HG02763 (cell line): Measurements from ENCODE around the gene SOX13.

Experiments
- ATAC-seq: cut with Tn5 transposase; IDR thresholded peaks from one replicate; pipeline ENCODE4 v1.9.1; 2021; ENCODE audit warnings: mild to moderate bottlenecking, moderate library complexity; ENCODE audit not compliant: unreplicated experiment

The SOX13 gene

GRCh38 chr1:204059970-204060369, 12.9 kb upstream of the SOX13 start:
- ATAC-seq = no peak

GRCh38 chr1:204062106-204062505, 10.8 kb upstream of the SOX13 start:
- ATAC-seq = no peak

DNA sequence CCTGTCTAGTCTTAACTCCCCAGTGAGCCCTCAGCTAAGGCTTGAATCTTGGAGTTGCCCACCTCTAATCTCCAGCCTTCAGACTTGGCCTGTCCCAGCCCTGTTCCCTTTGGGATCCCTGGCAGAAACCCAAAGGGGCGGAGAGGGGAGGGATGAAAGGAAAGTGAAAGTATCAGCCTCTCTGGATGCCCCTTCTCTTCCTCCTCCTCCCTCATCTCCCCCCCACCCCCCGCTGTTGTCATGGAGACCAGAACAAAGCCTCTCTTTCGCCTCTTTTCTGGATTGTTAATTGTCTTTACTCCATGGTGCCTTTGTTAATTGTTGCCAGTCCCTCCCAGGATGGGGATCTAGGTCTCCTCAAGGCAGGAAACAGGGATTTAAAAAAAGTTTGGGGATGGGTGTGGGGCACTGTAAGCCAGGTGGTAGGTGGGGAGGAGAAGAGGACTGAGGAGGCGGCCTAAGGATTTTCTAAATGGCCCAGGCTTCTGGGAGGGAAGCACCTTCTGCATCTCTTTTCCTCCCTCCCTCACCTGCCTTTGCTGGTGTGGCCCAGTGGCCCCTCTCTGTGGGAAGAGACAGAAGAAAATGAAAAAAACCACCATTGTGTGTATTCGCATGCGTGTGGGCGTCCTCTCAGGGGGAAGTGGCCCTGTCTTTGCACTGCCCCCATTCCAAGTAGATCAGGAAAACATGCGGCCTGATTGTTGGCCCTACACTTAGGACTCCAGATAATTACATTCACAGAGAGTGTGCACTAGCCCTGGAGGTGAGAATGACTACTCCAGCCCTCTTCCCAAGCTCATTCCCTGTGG, 7.5 kb upstream of the SOX13 start:
- ATAC-seq = no peak

- no peak for ATAC-seq
Observed at GRCh38 chr1:204065986-204066300, 7.0 kb upstream of the SOX13 start.

DNA sequence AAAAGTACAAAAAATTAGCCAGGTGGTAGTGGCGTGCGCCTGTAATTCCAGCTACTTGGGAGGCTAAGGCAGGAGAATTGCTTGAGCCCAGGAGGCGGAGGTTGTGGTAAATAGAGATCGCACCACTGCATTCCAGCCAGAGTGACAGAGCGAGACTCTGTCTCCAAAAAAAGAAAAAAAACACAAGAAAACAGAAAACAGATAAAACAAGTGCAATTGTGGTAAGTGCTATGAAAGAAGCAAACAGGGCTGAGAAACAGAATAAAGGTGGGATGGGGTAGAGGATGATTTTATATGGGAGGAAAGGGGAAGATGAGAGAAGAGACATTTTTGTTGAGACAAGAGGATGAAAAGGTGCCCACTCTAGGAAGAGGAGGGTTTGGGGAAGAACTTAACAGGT, 5.0 kb upstream of the SOX13 start:
- no peak for ATAC-seq

- ATAC-seq = no peak
Observed at GRCh38 chr1:204069887-204070286, 3.0 kb upstream of the SOX13 start.

DNA sequence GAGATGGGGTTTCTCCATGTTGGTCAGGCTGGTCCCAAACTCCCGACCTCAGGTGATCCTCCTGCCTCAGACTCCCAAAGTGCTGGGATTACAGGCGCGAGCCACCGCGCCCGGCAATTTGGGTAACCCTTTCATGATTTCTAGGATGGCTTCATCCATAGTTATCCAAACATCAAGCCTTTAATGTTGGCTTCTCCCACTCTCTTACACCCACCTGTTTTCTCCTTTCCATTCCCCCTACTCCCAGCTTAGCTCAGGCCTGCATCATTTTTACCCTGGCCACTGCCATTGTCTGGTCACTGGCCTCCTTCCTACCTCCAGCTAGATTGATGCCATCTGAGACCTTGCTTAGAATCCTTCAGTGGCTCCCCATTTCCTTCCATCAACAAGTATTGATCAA, 2.0 kb upstream of the SOX13 start:
- ATAC-seq = no peak

DNA sequence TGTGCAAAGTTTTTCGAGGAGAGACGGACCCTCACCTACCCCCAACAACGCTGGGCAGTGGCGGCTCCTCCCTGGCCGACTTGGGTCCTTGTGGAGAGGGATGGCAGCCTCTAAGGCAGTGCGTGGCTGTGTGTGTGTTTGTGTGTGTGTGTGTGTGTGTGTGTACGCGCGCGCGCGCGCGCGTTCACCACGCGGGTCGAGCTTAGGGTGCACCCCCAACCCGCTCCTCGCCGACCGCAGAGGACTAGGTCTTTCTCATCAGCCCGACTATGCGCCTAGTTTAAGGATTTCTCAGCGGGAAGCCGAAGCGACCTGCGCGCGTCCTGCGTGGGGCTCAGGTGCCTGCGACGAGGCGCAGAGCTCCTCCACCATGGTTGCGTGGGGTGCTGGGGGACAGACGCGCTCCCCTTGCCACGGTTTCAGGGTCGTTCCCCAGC, 940 bp downstream of the SOX13 start:
- ATAC-seq = no peak

DNA sequence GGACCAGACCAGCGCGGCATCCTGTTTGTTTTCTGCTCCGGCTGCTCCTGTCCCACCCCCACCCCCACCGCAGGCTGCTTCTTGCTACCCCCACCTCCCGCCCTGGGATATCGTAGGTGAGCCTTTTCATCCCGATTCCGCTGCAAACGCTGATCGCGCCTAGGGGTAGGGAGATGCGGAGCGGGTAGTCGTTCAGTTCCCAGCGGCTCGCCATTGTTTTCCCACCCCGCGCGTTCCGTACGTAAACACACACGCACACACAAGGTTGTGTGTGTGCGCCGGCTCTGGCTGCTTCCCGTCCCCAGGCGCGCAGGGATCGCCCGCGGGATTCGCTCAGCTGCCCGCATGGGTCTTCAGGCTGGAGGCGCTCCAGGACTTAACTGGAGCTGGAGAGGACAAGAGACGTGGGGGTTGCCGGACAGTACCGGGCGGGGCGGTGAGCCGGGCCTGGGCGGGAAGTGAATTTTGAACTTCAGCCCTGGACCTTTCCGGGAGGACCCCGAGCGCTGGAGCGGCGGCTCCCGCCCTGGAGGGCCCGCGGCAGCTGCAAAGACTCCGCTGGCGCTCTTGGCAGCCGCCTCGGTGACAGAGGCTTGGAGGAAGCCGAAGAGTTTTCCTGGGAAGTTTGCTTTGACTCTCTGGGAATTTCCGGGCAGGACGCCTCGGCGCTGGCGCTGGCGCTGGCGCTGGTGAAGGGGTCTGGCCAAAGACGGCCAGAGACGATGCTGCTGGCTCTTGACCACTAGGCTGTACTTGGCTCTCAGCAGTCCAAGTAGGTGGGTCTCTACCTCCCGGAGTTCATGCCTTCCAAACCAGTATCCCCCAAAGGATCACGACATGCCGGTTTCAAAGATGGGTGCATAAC, 1.6 kb downstream of the SOX13 start:
- ATAC-seq = no peak

DNA sequence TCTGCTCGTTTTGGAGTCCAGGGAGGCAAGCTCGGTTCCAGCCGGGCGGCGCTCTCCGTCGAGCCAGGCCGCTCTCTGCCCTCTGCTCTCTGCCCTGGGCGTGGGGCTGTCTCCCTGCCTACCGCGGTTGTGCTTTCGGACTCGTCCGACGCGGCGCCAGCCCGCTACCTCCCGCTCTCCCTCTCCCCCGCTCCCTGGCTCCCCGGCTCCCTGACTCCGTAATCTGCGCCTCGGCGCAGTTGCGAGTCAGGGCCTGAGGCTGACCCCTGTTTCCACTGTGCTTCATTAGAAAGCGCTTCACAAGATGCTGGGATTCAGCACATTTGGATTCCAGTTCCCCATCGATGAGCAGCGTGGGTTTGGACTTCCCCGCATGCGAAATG, 2.2 kb downstream of the SOX13 start:
- ATAC-seq = no peak

- ATAC-seq = no peak
Observed at GRCh38 chr1:204075890-204076846, 3.3 kb downstream of the SOX13 start.

DNA sequence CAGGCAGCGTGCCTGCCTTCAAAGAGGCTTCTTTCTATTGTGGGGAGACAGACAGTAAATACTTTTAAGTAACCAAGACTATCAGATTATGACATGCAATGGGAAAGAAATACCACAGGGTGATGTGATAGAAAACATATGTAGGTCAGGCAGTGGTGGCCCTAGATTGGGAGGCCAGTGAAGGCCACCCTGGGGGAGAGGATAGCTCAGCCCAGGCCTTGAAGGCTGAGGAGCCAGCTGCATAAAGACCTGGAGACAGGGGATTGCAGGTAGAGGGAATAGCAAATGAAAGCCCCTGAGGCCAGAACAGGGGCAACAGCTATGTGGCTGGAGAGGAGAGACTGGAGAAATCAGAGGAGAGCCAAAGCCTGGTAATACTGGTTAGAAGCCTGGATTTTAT, 4.0 kb downstream of the SOX13 start:
- no peak for ATAC-seq

DNA sequence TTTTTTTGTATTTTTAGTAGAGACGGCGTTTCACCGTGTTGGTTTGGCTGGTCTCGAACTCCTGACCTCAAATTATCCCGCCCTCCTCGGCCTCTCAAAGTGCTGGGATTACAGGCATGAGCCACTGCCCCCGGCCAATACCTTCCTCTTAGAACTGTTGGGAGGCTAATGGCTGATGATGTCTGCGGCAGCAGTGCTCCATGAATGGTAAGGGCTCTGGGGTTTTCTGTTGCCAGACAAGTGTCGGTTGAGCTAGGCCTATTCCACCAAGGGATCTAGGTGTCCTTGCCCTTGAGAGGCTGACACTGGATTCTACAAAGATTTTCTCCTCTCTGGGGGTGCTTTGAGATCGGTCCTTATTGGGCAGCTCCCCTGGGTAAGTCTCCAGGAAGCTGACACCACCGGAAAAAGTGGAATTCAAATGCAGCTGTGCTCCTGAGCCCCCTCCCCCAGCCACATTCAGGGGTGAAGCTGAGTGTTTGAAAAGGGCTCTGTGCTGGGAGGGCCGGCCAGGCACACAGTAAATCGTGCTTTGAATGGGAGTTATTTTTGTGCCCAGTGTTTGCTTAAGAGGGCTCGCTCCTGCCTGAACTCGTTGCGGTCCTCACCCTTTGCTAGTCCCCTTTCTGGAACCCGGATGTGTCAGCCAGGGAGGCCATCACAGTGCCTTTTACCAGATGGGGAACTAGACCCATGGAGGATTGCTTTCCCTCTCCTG, 5.2 kb downstream of the SOX13 start:
- no peak for ATAC-seq

DNA sequence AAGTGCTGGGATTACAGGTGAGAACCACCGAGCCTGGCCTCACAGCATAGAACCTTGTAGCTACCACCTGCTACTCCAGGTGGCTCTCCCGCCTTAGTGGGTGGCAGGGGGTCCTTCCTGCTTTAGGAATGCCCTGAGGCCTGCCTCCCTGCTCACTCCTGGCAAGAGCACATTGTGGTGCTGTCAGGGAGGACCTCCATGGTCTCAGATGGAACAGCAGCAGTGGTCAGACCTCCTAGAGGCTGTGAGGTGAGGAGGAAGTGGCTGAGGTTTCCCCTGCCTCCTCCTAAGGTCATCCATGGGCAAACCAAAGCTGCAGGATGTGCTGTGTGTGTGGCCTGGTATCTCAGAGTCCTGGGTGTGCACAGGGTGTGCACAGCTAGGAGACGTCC, 6.7 kb downstream of the SOX13 start:
- ATAC-seq = no peak

GRCh38 chr1:204080163-204080903, 7.4 kb downstream of the SOX13 start:
- ATAC-seq = no peak

- ATAC-seq = no peak
Observed at GRCh38 chr1:204081164-204081790, 8.4 kb downstream of the SOX13 start.

- ATAC-seq = no peak
Observed at GRCh38 chr1:204081791-204082513, 9.0 kb downstream of the SOX13 start.

DNA sequence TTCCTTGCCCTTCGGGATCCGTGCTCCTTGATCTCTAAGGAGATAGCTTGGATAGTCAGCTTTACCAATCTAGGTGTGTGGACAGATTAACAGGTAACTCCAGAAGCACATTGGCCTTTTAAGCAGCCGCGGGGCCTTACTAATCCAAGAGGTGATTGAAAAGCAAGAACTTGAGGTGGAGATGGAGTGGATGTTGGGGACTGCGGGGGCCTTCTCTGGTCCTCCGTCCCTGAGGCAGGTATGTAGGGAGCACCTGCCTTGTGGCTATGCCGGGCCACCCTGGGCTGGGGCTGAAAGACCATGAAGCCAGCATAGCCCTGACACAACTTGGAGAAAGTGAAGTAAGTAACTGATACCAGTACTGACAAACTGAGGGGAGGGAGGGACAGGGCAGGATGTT, 10.6 kb downstream of the SOX13 start:
- no peak for ATAC-seq
